Fibroblast of lung (primary cell): ENCODE measurements around the gene PC.

ENCODE experiments used
- CTCF ChIP-seq, 2 donors: IDR thresholded peaks in 1 of 2; conservative IDR thresholded peaks in 1 of 2; 1 replicate in 1 of 2; 2 replicates in 1 of 2; pipeline ENCODE4 v1.5.1; 2011 to 2012; ENCODE audit warnings: low read length in 2 of 2, control low read depth in 1 of 2, inconsistent platforms in 1 of 2, low read depth in 1 of 2, mild to moderate bottlenecking in 1 of 2
- EZH2 ChIP-seq: IDR thresholded peaks from 2 replicates; pipeline ENCODE4 v1.5.1; 2012; ENCODE audit warnings: low read length, control low read depth, mild to moderate bottlenecking; ENCODE audit errors: missing control alignments

GRCh38 chr11:66857927-66858185 is 100.3 kb downstream of the PC start:
- TF ChIP-seq CTCF (conservative IDR thresholded peaks at IDR 0.05 in 1 of 2, IDR thresholded peaks at IDR 0.05 in 1 of 2; ENCODE audit: low read depth in 1 of 2, low read length in 2 of 2) (no peak), EZH2 (no peak)
